ENCODE results near the gene MACF1.

MACF1 gene

GRCh38 chr1:39368045-39368444 is 163.6 kb downstream of the MACF1 start:
- no peak for DNase-seq

- DNase-seq, result no peak
These were observed 165.1 kb downstream of the MACF1 start for GRCh38 chr1:39369565-39369964.

GRCh38 chr1:39370602-39371001 is 166.1 kb downstream of the MACF1 start:
- no peak for DNase-seq

- no peak for DNase-seq
These were observed 167.6 kb downstream of the MACF1 start for GRCh38 chr1:39372105-39372504.

GRCh38 chr1:39376656-39377055 is 172.2 kb downstream of the MACF1 start:
- DNase-seq, result no peak

- no peak for DNase-seq
These were observed 173.9 kb downstream of the MACF1 start for GRCh38 chr1:39378377-39378776.

GRCh38 chr1:39379187-39379586 is 174.7 kb downstream of the MACF1 start:
- no peak for DNase-seq

- no peak for DNase-seq
These were observed 175.5 kb downstream of the MACF1 start for GRCh38 chr1:39380036-39380435.

GRCh38 chr1:39381839-39382238 is 177.3 kb downstream of the MACF1 start:
- no peak for DNase-seq

- DNase-seq, result no peak
These were observed 179.8 kb downstream of the MACF1 start for GRCh38 chr1:39384305-39384704.

GRCh38 chr1:39385067-39385988 is 180.8 kb downstream of the MACF1 start:
- no peak for DNase-seq

GRCh38 chr1:39386997-39387396 is 182.5 kb downstream of the MACF1 start:
- no peak for DNase-seq

GRCh38 chr1:39387452-39387851 is 183.0 kb downstream of the MACF1 start:
- no peak for DNase-seq

- DNase-seq, result no peak
These were observed 187.5 kb downstream of the MACF1 start for GRCh38 chr1:39391691-39392679.

GRCh38 chr1:39392851-39393573 is 188.5 kb downstream of the MACF1 start:
- DNase-seq, result no peak

- DNase-seq, result no peak
These were observed 189.2 kb downstream of the MACF1 start for GRCh38 chr1:39393645-39394044.

GRCh38 chr1:39394059-39394458 is 189.6 kb downstream of the MACF1 start:
- no peak for DNase-seq

- DNase-seq, result no peak
These were observed 190.1 kb downstream of the MACF1 start for GRCh38 chr1:39394598-39394997.

- DNase-seq, result no peak
These were observed 190.9 kb downstream of the MACF1 start for GRCh38 chr1:39395357-39395831.

GRCh38 chr1:39396671-39397070 is 192.2 kb downstream of the MACF1 start:
- DNase-seq, result no peak

GRCh38 chr1:39397487-39397886 is 193.0 kb downstream of the MACF1 start:
- no peak for DNase-seq

GRCh38 chr1:39398278-39399021 is 194.0 kb downstream of the MACF1 start:
- DNase-seq, result peak; percentile 12

Data from activated naive CD4-positive, alpha-beta T cell treated with anti-CD3 and anti-CD28 coated beads, Interleukin-2, amount 50 U/mL, for 16 hours (primary cell).